Neuronal stem cell (in vitro differentiated cells): Measurements from ENCODE around the gene PRKN.

Experiments
- DNase-seq: peaks from one replicate; pipeline ENCODE4 v3.0.0-alpha.2; 2013; ENCODE audit warnings: low spot score
- H2AFZ ChIP-seq: one replicate; pipeline ENCODE4 v1.6.1; 2013; ENCODE audit warnings: mild to moderate bottlenecking, low read length, inconsistent platforms
- H2AK5ac ChIP-seq: 2 replicates; pipeline ENCODE4 v1.6.1; 2013; ENCODE audit warnings: low read depth, mild to moderate bottlenecking, inconsistent platforms, low read length, moderate library complexity, mixed read lengths
- H2BK120ac ChIP-seq: 2 replicates; pipeline ENCODE4 v1.6.1; 2013; ENCODE audit warnings: low read depth, mild to moderate bottlenecking, inconsistent platforms, low read length, moderate library complexity, mixed read lengths
- H2BK12ac ChIP-seq: one replicate; pipeline ENCODE4 v1.6.1; 2013; ENCODE audit warnings: low read length, inconsistent platforms
- H2BK15ac ChIP-seq: 2 replicates; pipeline ENCODE4 v1.6.1; 2013; ENCODE audit warnings: mild to moderate bottlenecking, low read length, inconsistent platforms, mixed read lengths
- H2BK5ac ChIP-seq: one replicate; pipeline ENCODE4 v1.6.1; 2013; ENCODE audit warnings: inconsistent platforms, mild to moderate bottlenecking, low read length, moderate library complexity
- H3K14ac ChIP-seq: one replicate; pipeline ENCODE4 v1.6.1; 2013; ENCODE audit warnings: low read length, inconsistent platforms
- H3K18ac ChIP-seq: 2 replicates; pipeline ENCODE4 v1.6.1; 2013; ENCODE audit warnings: low read length, inconsistent platforms
- H3K23ac ChIP-seq: 2 replicates; pipeline ENCODE4 v1.6.1; 2013; ENCODE audit warnings: low read depth, mild to moderate bottlenecking, mixed read lengths, low read length, inconsistent platforms; ENCODE audit not compliant: poor library complexity
- H3K27ac ChIP-seq: replicated peaks from 3 replicates; pipeline ENCODE4 v1.5.1; 2013; ENCODE audit warnings: low read length, inconsistent platforms
- H3K27me3 ChIP-seq, 3 experiments: 2 replicates each; pipeline ENCODE4 v1.6.1; 2013; ENCODE audit warnings: low read length in 3 of 3, mild to moderate bottlenecking in 2 of 3, inconsistent platforms in 1 of 3, low read depth in 1 of 3, mixed read lengths in 1 of 3, moderate library complexity in 1 of 3; ENCODE audit not compliant: control insufficient read depth in 3 of 3, insufficient read depth in 3 of 3
- H3K36me3 ChIP-seq, 2 donors: replicated peaks in 1 of 2; 2 replicates each; pipeline ENCODE4 v1.6.1; 2013; ENCODE audit warnings: low read length in 2 of 2; ENCODE audit not compliant: control insufficient read depth in 2 of 2, insufficient read depth in 2 of 2
- H3K4ac ChIP-seq: 2 replicates; pipeline ENCODE4 v1.6.1; 2013; ENCODE audit warnings: inconsistent platforms, mild to moderate bottlenecking, low read length, moderate library complexity
- H3K4me1 ChIP-seq, 2 donors: 1 replicate in 1 of 2; 2 replicates in 1 of 2; pipeline ENCODE4 v1.6.1; 2013; ENCODE audit warnings: low read length in 2 of 2, low read depth in 1 of 2; ENCODE audit not compliant: control insufficient read depth in 2 of 2, insufficient read depth in 1 of 2
- H3K4me2 ChIP-seq: one replicate; pipeline ENCODE4 v1.6.1; 2013; ENCODE audit warnings: mild to moderate bottlenecking, low read length, inconsistent platforms; ENCODE audit not compliant: insufficient read depth, poor library complexity, severe bottlenecking
- H3K4me3 ChIP-seq, 2 donors: 2 replicates each; pipeline ENCODE4 v1.5.1; 2013; ENCODE audit warnings: low read length in 2 of 2, mild to moderate bottlenecking in 2 of 2, inconsistent platforms in 1 of 2, moderate library complexity in 1 of 2
- H3K79me1 ChIP-seq: one replicate; pipeline ENCODE4 v1.6.1; 2013; ENCODE audit warnings: low read depth, mild to moderate bottlenecking, inconsistent platforms, low read length, moderate library complexity
- H3K9ac ChIP-seq: one replicate; pipeline ENCODE4 v1.6.1; 2013; ENCODE audit warnings: mild to moderate bottlenecking, low read depth, low read length, inconsistent platforms; ENCODE audit not compliant: poor library complexity
- H3K9me3 ChIP-seq, 2 donors: replicated peaks in 1 of 2; 2 replicates each; pipeline versions ENCODE3 to v1.6.1; 2013; ENCODE audit warnings: low read length in 2 of 2, mild to moderate bottlenecking in 2 of 2, inconsistent platforms in 1 of 2, low read depth in 1 of 2, mixed read lengths in 1 of 2, moderate library complexity in 1 of 2; ENCODE audit not compliant: control insufficient read depth in 2 of 2, insufficient read depth in 1 of 2
- H4K8ac ChIP-seq: one replicate; pipeline ENCODE4 v1.6.1; 2013; ENCODE audit warnings: low read depth, mild to moderate bottlenecking, inconsistent platforms, low read length, moderate library complexity
- H4K91ac ChIP-seq: one replicate; pipeline ENCODE4 v1.6.1; 2013; ENCODE audit warnings: low read length, low read depth, mild to moderate bottlenecking, inconsistent platforms; ENCODE audit not compliant: poor library complexity
- WGBS, 2 donors: extraction: QIAGEN DNeasy Blood & Tissue Kit; methylation state at CpG; one replicate each; pipeline ENCODE4 v1.1.7; 2013; ENCODE audit warnings: missing lambda C conversion rate in 2 of 2, mixed read lengths in 1 of 2; ENCODE audit not compliant: insufficient read length in 2 of 2, insufficient replicate concordance in 1 of 2; ENCODE audit errors: extremely low coverage in 2 of 2; 5-methylcytosine and 5-hydroxymethylcytosine counted together

PRKN gene

GRCh38 chr6:162478192-162478671 lies 249.3 kb downstream of the PRKN start:
- no peak overlapping the region for H3K27ac ChIP-seq
- H4K91ac ChIP-seq, result no peak overlapping the region
- no peak overlapping the region for H3K23ac ChIP-seq
- no peak overlapping the region for H3K9ac ChIP-seq
- H3K9me3 ChIP-seq, result peaks cover 0 to 12% of the 10 kb centered on the region in 2 donors
- no peak overlapping the region for H2BK12ac ChIP-seq
- no peaks in the 10 kb centered on the region for H3K79me1 ChIP-seq
- H3K18ac ChIP-seq, result no peak overlapping the region
- H3K4me2 ChIP-seq, result no peak overlapping the region
- no peak overlapping the region for H3K4me3 ChIP-seq
- WGBS, 2 donors, result no CpG with 5 or more reads among the region's 7 CpGs
- no peak overlapping the region for H2AFZ ChIP-seq
- no peak for DNase-seq
- H4K8ac ChIP-seq, result no peak overlapping the region
- no peak overlapping the region for H3K4ac ChIP-seq
- H3K14ac ChIP-seq, result no peak overlapping the region
- no peak overlapping the region for H2BK120ac ChIP-seq
- no peak overlapping the region for H2BK5ac ChIP-seq
- H3K27me3 ChIP-seq, result no peaks in the 10 kb centered on the region
- H3K4me1 ChIP-seq, result peaks cover 0 to 18% of the 10 kb centered on the region in 2 donors
- no peak overlapping the region for H2AK5ac ChIP-seq
- no peaks in the 10 kb centered on the region for H3K36me3 ChIP-seq
- no peak overlapping the region for H2BK15ac ChIP-seq

- no peak overlapping the region for H2BK5ac ChIP-seq
- H3K23ac ChIP-seq, result no peak overlapping the region
- no peak overlapping the region for H3K4ac ChIP-seq
- DNase-seq, result no peak
- H3K27ac ChIP-seq, result no peak overlapping the region
- no peak overlapping the region for H2BK15ac ChIP-seq
- no peak overlapping the region for H3K4me2 ChIP-seq
- peaks cover 0 to 12% of the 10 kb centered on the region in 2 donors for H3K9me3 ChIP-seq
- H3K14ac ChIP-seq, result no peak overlapping the region
- no peak overlapping the region for H3K4me3 ChIP-seq
- no peak overlapping the region for H2BK12ac ChIP-seq
- no peak overlapping the region for H2AFZ ChIP-seq
- H3K4me1 ChIP-seq, result peaks cover 0 to 12% of the 10 kb centered on the region in 2 donors
- no peak overlapping the region for H2BK120ac ChIP-seq
- no peak overlapping the region for H2AK5ac ChIP-seq
- H3K36me3 ChIP-seq, result no peaks in the 10 kb centered on the region
- no peak overlapping the region for H3K9ac ChIP-seq
- WGBS, 2 donors, result no CpG with 5 or more reads among the region's 2 CpGs
- H3K18ac ChIP-seq, result no peak overlapping the region
- H3K27me3 ChIP-seq, result no peaks in the 10 kb centered on the region
- no peaks in the 10 kb centered on the region for H3K79me1 ChIP-seq
- no peak overlapping the region for H4K8ac ChIP-seq
- no peak overlapping the region for H4K91ac ChIP-seq
Observed at GRCh38 chr6:162474722-162475121, 252.8 kb downstream of the PRKN start.

- H4K91ac ChIP-seq, result no peak overlapping the region
- H2AK5ac ChIP-seq, result no peak overlapping the region
- H2BK120ac ChIP-seq, result no peak overlapping the region
- H3K18ac ChIP-seq, result no peak overlapping the region
- no peak overlapping the region for H3K9ac ChIP-seq
- H3K36me3 ChIP-seq, result no peaks in the 10 kb centered on the region
- no peaks in the 10 kb centered on the region for H3K79me1 ChIP-seq
- no peak for DNase-seq
- no peak overlapping the region for H3K4me3 ChIP-seq
- no peak overlapping the region for H3K27ac ChIP-seq
- H2AFZ ChIP-seq, result no peak overlapping the region
- no peak overlapping the region for H3K4ac ChIP-seq
- H3K14ac ChIP-seq, result no peak overlapping the region
- H2BK15ac ChIP-seq, result no peak overlapping the region
- H3K9me3 ChIP-seq, result peaks cover 0 to 7% of the 10 kb centered on the region in 2 donors
- H4K8ac ChIP-seq, result no peak overlapping the region
- H3K4me2 ChIP-seq, result no peak overlapping the region
- H2BK12ac ChIP-seq, result no peak overlapping the region
- H2BK5ac ChIP-seq, result no peak overlapping the region
- H3K4me1 ChIP-seq, result peaks cover 0 to 3% of the 10 kb centered on the region in 2 donors
- H3K23ac ChIP-seq, result no peak overlapping the region
- no CpG with 5 or more reads among the region's 2 CpGs for WGBS, 2 donors
- no peaks in the 10 kb centered on the region for H3K27me3 ChIP-seq
Observed at GRCh38 chr6:162471842-162472241, 255.7 kb downstream of the PRKN start.

GRCh38 chr6:162468326-162468725 lies 259.2 kb downstream of the PRKN start:
- Histone ChIP-seq H3K4me3 (no peak overlapping the region), H4K91ac (no peak overlapping the region), H3K27me3 (no peaks in the 10 kb centered on the region), H2BK12ac (no peak overlapping the region), H3K23ac (no peak overlapping the region), H2AFZ (no peak overlapping the region), H4K8ac (no peak overlapping the region), H3K9me3 (no peaks in the 10 kb centered on the region), H3K4me1 (peaks cover 0 to 3% of the 10 kb centered on the region in 2 donors), H2AK5ac (no peak overlapping the region), H3K27ac (no peak overlapping the region), H3K14ac (no peak overlapping the region), H3K36me3 (no peaks in the 10 kb centered on the region), H3K4me2 (no peak overlapping the region), H2BK15ac (no peak overlapping the region), H2BK5ac (no peak overlapping the region), H3K18ac (no peak overlapping the region), H3K9ac (no peak overlapping the region), H3K4ac (no peak overlapping the region), H2BK120ac (no peak overlapping the region), H3K79me1 (no peaks in the 10 kb centered on the region)
- DNase-seq, result no peak
- WGBS, 2 donors, result no CpG with 5 or more reads among the region's 2 CpGs
